K562 (cell line): ENCODE data around the gene SLC16A1. TPM values are rescaled to one million over a fixed set of nuclear protein-coding genes. Genes with fewer than 3 reads are reported as not detected.

ENCODE experiments used
- ADNP ChIP-seq: fragments of 200-800 bp; sonication (Bioruptor generic); IDR thresholded peaks from 2 replicates; pipeline ENCODE4 v1.6.1; 2016; ENCODE audit warnings: missing genetic modification characterization, missing compliant biosample characterization
- ATF3 ChIP-seq, 2 experiments: fragments of 450-650 bp in 1 of 2; sonication (generic) in 1 of 2; formaldehyde crosslinking in 1 of 2; IDR thresholded peaks in 1 of 2; conservative IDR thresholded peaks in 1 of 2; 2 replicates each; pipeline versions ENCODE4 v1.6.1 to v1.8.1; 2016 to 2023; ENCODE audit warnings: mild to moderate bottlenecking in 2 of 2, moderate library complexity in 2 of 2, inconsistent platforms in 1 of 2, missing genetic modification reagents in 1 of 2
- CGGBP1 ChIP-seq: fragments of 250-450 bp; sonication (Bioruptor Pico); IDR thresholded peaks from 2 replicates; pipeline ENCODE4 v1.9.0; 2021; ENCODE audit warnings: mild to moderate bottlenecking
- CHAMP1 ChIP-seq: fragments of 450-650 bp; IDR thresholded peaks from 2 replicates; pipeline ENCODE4 v1.6.1; 2016; ENCODE audit warnings: mild to moderate bottlenecking
- CHD2 ChIP-seq: IDR thresholded peaks from 2 replicates; pipeline ENCODE4 v1.6.1; 2011; ENCODE audit warnings: low read depth, low read length
- ELF1 ChIP-seq: fragments of 200-800 bp; sonication (Bioruptor generic); IDR thresholded peaks from 2 replicates; pipeline ENCODE4 v1.6.1; 2016; ENCODE audit warnings: missing genetic modification characterization, missing compliant biosample characterization
- EP400 ChIP-seq: fragments of 450-650 bp; IDR thresholded peaks from 2 replicates; pipeline ENCODE4 v1.6.1; 2017; ENCODE audit warnings: antibody characterized with exemption, mild to moderate bottlenecking, moderate library complexity
- FOXK1 ChIP-seq: sonication (generic); formaldehyde crosslinking; IDR thresholded peaks from 2 replicates; pipeline ENCODE4 v1.8.0; 2022; ENCODE audit warnings: missing genetic modification reagents, mild to moderate bottlenecking, borderline replicate concordance
- FOXK2 ChIP-seq, 2 experiments: fragments of 450-650 bp; IDR thresholded peaks in 1 of 2; conservative IDR thresholded peaks in 1 of 2; 2 replicates each; pipeline ENCODE4 v1.6.1; 2016; ENCODE audit warnings: low read depth in 2 of 2, mild to moderate bottlenecking in 1 of 2
- HNRNPUL1 ChIP-seq: fragments of 200-400 bp; formaldehyde crosslinking; IDR thresholded peaks from 2 replicates; pipeline ENCODE4 v1.6.1; 2017; ENCODE audit warnings: low read length
- MBD1 ChIP-seq: fragments of 250-450 bp; sonication (Bioruptor Pico); IDR thresholded peaks from 2 replicates; pipeline ENCODE4 v1.8.0; 2022; ENCODE audit warnings: inconsistent platforms
- MCM5 ChIP-seq: fragments of 450-650 bp; IDR thresholded peaks from 2 replicates; pipeline ENCODE4 v1.6.1; 2016; ENCODE audit warnings: low read depth
- MYBL2 ChIP-seq, 2 experiments: fragments of 450-650 bp in 1 of 2; sonication (generic) in 1 of 2; formaldehyde crosslinking in 1 of 2; IDR thresholded peaks; 2 replicates each; pipeline versions ENCODE4 v1.6.1 to v1.8.1; 2017 to 2022; ENCODE audit warnings: borderline replicate concordance in 1 of 2, inconsistent platforms in 1 of 2, low read depth in 1 of 2, mild to moderate bottlenecking in 1 of 2, missing genetic modification reagents in 1 of 2, moderate library complexity in 1 of 2
- NR0B1 ChIP-seq: fragments of 450-650 bp; IDR thresholded peaks from one replicate; pipeline ENCODE4 v1.6.1; 2018; ENCODE audit warnings: mild to moderate bottlenecking, moderate library complexity; ENCODE audit not compliant: partially characterized antibody
- PKNOX1 ChIP-seq: fragments of 450-650 bp; IDR thresholded peaks from 2 replicates; pipeline ENCODE4 v1.6.1; 2016
- POLR2A ChIP-seq: fragments of 450-650 bp; conservative IDR thresholded peaks from 2 replicates; pipeline ENCODE4 v1.6.1; 2016
- TARDBP ChIP-seq: fragments of 450-650 bp; IDR thresholded peaks from 2 replicates; pipeline ENCODE4 v1.6.1; 2016
- TEAD4 ChIP-seq, 2 experiments: sonication (generic) in 1 of 2; formaldehyde crosslinking in 1 of 2; IDR thresholded peaks; 2 replicates each; pipeline versions ENCODE4 v1.6.1 to v1.8.0; 2012 to 2022; ENCODE audit warnings: borderline replicate concordance in 1 of 2, inconsistent platforms in 1 of 2, low read length in 1 of 2, mild to moderate bottlenecking in 1 of 2, missing genetic modification reagents in 1 of 2
- U2AF1 ChIP-seq: fragments of 200-400 bp; formaldehyde crosslinking; optimal IDR thresholded peaks from 2 replicates; pipeline ENCODE3; 2017; ENCODE audit warnings: mild to moderate bottlenecking, low read depth, low read length, moderate library complexity
- polyA plus RNA-seq, 8 experiments: library from polyadenylated mRNA; depleted of rRNA in 4 of 8; stranded (reverse) in 5 of 8; unstranded in 3 of 8; fragments of >200 nt; fragmentation: Nextera tagmentation in 2 of 8; fragmentation: Illumina TruSeq in 1 of 8; extraction: Ambion mirVana in 2 of 8; extraction: Trizol in 1 of 8; gene quantifications; 2 replicates each; pipeline versions ENCODE4 v1.2.1 to v1.2.3, GENCODE V29; 2011 to 2014; ENCODE audit warnings: inconsistent platforms in 1 of 8, missing spikeins in 1 of 8
- total RNA-seq, 7 experiments: library from RNA; depleted of rRNA in 6 of 7; stranded (reverse); fragments of >200 nt in 6 of 7; fragmentation: Illumina TruSeq in 2 of 7; extraction: Trizol in 2 of 7; gene quantifications; 2 replicates each; pipeline versions ENCODE4 v1.2.1 to v1.2.3, GENCODE V29; 2011 to 2021; ENCODE audit warnings: low replicate concordance in 1 of 7

SLC16A1 gene
- total and polyA plus RNA-seq, 9 of the 15 experiments (the other 6 are each of a cell fraction or from before 2014, with no cell fraction given) = 73.1 to 244 (median 117) TPM

- TF ChIP-seq TEAD4 (IDR thresholded peaks at IDR 0.05; ENCODE audit: low read length) (peak; percentile 84), TEAD4 (CRISPR knock-in tag; IDR thresholded peaks at IDR 0.05; ENCODE audit: borderline replicate concordance) (no peak), NR0B1 (no peak), CGGBP1 (CRISPR knock-in tag) (no peak), U2AF1 (no peak), ATF3 (IDR thresholded peaks at IDR 0.05) (no peak), ATF3 (CRISPR knock-in tag; conservative IDR thresholded peaks at IDR 0.05) (no peak), FOXK1 (CRISPR knock-in tag) (no peak), MYBL2 (IDR thresholded peaks at IDR 0.05; ENCODE audit: low read depth) (0 out of 2 replicates have a peak, but pooled peaks have one; percentile 18), MYBL2 (CRISPR knock-in tag; IDR thresholded peaks at IDR 0.05; ENCODE audit: borderline replicate concordance) (no peak), HNRNPUL1 (no peak), CHAMP1 (no peak; the same call in 1 of the 2 replicates), ADNP (tag) (peak; percentile 96), CHD2 (no peak), TARDBP (no peak), MBD1 (CRISPR knock-in tag) (0 out of 2 replicates have a peak, but pooled peaks have one; percentile 68), EP400 (no peak), FOXK2 (conservative IDR thresholded peaks at IDR 0.05 in 1 of 2, IDR thresholded peaks at IDR 0.05 in 1 of 2; ENCODE audit: low read depth in 2 of 2) (no peak), PKNOX1 (no peak), ELF1 (no peak), MCM5 (no peak), POLR2A (no peak)
Observed at GRCh38 chr1:112893288-112894009, 62.5 kb downstream of the SLC16A1 start (continued).
